Smooth muscle cell of trachea (primary cell): Measurements from ENCODE around the gene ARHGEF17. TPM values are rescaled to one million over a fixed set of nuclear protein-coding genes. Genes with fewer than 3 reads are reported as not detected.

Source experiments
- total RNA-seq: library from RNA; depleted of rRNA; stranded (reverse); fragments of >200 nt; gene quantifications from 2 replicates; pipeline ENCODE4 v1.2.1, GENCODE V29; 2014

Gene ARHGEF17
- total RNA-seq = 34.6 and 44.7 TPM in 2 replicates

DNA sequence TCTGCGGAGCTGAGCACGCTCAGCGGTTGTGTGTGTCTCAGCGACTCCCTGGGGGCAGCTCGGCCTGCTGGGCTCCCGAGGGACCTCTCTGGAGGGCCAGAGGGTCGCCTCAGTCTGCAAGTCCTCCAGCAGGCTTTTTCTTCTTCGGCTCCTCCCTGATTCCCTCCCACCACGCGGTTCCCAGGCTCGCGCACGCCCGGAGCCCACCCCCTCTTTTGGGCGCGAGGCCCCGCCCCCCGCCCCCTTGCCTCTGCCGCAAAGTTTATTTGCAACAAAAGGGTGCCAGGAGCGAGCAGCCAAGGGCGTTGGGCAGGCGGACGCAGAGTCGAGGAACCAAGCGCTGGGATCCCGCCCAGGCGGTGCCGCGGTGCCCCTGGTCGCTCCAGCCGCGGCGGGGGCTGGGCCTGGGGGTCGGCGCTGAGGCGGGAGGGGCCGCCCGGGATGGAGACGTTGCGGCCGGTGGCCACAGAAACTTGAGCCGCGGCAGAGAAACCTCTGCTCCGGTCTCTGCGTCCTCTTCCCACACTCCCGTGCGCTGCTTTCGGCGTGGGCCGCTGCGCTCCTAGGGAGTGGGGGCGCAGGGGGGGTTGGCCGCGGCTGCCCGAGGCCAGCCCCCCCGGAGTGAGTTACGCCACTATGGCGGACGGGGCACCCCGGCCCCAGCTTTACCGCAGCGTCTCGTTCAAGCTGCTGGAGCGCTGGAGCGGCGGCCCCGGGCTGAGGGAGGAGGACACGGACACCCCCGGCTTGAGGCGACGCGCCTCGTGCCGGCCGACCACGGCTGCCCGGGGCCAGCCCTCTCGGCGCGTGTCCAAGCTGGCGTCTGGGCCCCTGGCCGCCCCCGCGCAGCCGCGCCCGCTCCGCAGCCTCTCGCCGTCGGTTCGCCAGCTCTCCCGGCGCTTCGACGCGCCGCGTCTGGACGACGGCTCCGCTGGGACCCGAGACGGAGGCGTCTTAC lies at the start of gene ARHGEF17:
ARHGEF17 (plus strand) TSS at position 274 of the 958 bp plus-strand sequence; CDS start at position 637, 363 bp downstream.

GRCh38 chr11:73271936-73272679 lies 36.0 kb upstream of the ARHGEF17 start, which contains the start of gene P2RY6:
Gene P2RY6, plus strand, starts transcription at chr11:73272338. Its CDS starts 24,181 bp downstream, at chr11:73296519.

DNA sequence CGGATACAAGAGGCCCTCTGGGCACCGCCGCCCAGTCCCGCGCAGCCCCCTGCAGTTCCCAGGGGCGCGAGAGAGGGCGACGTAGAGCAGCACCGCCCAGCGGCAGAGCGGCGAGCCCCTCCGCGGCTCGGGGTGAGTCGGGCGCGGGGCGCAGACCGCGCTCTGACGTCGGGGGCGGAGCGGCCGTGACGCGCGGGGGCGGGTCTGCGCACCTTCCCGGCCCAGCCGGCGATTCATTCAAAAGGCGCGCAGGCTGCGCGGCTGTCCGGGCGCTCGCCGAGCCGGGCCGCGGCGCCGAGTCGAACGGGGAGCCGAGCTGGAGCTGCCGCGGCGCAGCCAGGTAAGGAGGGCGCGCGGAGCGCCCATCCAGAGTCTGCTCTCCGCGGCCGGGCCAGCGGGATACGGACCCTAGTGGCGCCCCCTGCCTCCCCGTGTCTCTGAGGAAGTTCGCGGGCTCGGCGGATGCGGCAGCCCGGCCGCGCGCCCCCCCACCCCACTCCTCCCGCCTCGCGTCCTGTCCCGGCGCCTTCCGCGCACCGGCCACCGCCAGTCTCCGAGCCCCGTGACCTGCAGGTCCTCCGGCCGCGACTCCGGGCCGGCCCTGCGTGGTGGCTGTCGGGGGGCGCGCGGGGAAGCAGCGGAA lies 68.2 kb downstream of the ARHGEF17 start, which contains the start of gene RELT:
RELT (plus strand) TSS at position 240 of the 643 bp plus-strand sequence. CDS start 12,738 bp downstream, outside the sequence.

Other genes starting within 250 kb of the ARHGEF17 start
- gene FCHSD2, start 166.0 kb upstream of the ARHGEF17 start, total RNA-seq = 9.9 and 10.0 TPM in 2 replicates
- not detected in 2 replicates for gene P2RY2, start 90.0 kb upstream of the ARHGEF17 start, total RNA-seq
- 0.17 TPM in 1 of 2 replicates, not detected in the other for gene P2RY6, start 35.9 kb upstream of the ARHGEF17 start, total RNA-seq
- 1.2 and 2.3 TPM in 2 replicates for gene RELT, start 68.1 kb downstream of the ARHGEF17 start, total RNA-seq